ENCODE data around the gene BTN1A1. TPM values are rescaled to one million over a fixed set of nuclear protein-coding genes. Genes with fewer than 3 reads are reported as not detected.

Gene BTN1A1
- polyA plus RNA-seq, 1 donor (not counting 4 experiments of a cell fraction or from before 2014, with no cell fraction given) = not detected

DNA sequence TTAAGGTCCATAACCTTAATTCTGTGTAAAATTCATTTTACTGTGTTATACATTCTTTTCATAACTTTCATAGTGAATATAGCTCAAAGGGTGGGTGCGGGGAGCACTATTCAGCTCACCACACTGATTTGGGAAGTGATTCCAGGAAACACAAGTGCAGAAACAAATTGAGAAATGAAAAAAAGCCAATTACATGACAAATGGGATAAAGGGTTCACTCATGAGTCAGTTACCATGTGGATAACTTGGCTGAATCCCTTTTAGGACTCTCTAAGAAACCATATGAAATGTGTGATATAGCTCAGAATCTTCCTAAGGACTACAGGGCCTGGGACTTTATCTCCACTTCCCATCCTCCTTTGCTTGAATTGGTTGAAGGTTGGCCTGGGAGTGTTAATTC lies 45.5 kb upstream of the BTN1A1 start:
- Histone ChIP-seq H3K27ac (ENCODE audit: control insufficient read depth, insufficient read depth, low read length) (no peak overlapping the region), H4K20me1 (ENCODE audit: control insufficient read depth, extremely low read depth, insufficient read depth, low read length) (no peaks in the 10 kb centered on the region), H3K9ac (ENCODE audit: control insufficient read depth, extremely low read depth, insufficient read depth, low read length) (no peak overlapping the region), H3K36me3 (ENCODE audit: control insufficient read depth in 2 of 2, extremely low read depth in 1 of 2, insufficient read depth in 2 of 2, low read length in 2 of 2) (peaks cover 0 to 1% of the 10 kb centered on the region in 2 experiments), H3K9me1 (ENCODE audit: control insufficient read depth, extremely low read depth, insufficient read depth, low read length) (no peaks in the 10 kb centered on the region), H3K79me2 (ENCODE audit: control insufficient read depth, insufficient read depth, low read length) (peaks cover 17% of the 10 kb centered on the region), H3K4me3 (ENCODE audit: control insufficient read depth in 2 of 3, extremely low read depth in 1 of 3, insufficient read depth in 2 of 3, low read depth in 1 of 3, low read length in 3 of 3) (no peak overlapping the region), H3K4me2 (ENCODE audit: control insufficient read depth, extremely low read depth, insufficient read depth, low read depth, low read length) (no peak overlapping the region), H3K9me3 (ENCODE audit: control insufficient read depth, low read depth, low read length) (no peaks in the 10 kb centered on the region), H2AFZ (ENCODE audit: control insufficient read depth, low read length) (no peak overlapping the region), H3K4me1 (ENCODE audit: control insufficient read depth, extremely low read depth, insufficient read depth, low read length) (peaks cover 14% of the 10 kb centered on the region), H3K27me3 (ENCODE audit: control insufficient read depth, extremely low read depth, insufficient read depth, low read length) (no peaks in the 10 kb centered on the region)
- dilution Hi-C loops (cut with MboI; ENCODE audit: extremely low pct_ligation_motif_present, low sequenced_read_pairs) = no loop called here
- FAIRE-seq = no peak
- no peak for TF ChIP-seq EZH2 (IDR thresholded peaks at IDR 0.05; ENCODE audit: low read length)
- TF ChIP-seq, protein P1, sequence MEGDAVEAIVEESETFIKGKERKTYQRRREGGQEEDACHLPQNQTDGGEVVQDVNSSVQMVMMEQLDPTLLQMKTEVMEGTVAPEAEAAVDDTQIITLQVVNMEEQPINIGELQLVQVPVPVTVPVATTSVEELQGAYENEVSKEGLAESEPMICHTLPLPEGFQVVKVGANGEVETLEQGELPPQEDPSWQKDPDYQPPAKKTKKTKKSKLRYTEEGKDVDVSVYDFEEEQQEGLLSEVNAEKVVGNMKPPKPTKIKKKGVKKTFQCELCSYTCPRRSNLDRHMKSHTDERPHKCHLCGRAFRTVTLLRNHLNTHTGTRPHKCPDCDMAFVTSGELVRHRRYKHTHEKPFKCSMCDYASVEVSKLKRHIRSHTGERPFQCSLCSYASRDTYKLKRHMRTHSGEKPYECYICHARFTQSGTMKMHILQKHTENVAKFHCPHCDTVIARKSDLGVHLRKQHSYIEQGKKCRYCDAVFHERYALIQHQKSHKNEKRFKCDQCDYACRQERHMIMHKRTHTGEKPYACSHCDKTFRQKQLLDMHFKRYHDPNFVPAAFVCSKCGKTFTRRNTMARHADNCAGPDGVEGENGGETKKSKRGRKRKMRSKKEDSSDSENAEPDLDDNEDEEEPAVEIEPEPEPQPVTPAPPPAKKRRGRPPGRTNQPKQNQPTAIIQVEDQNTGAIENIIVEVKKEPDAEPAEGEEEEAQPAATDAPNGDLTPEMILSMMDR (optimal IDR thresholded peaks at IDR 0.05 in 1 of 3, IDR thresholded peaks at IDR 0.05 in 1 of 3, conservative IDR thresholded peaks at IDR 0.05 in 1 of 3; ENCODE audit: extremely low read depth in 1 of 3, insufficient read depth in 2 of 3, low read length in 3 of 3) = no peak
- no peak for DNase-seq (ENCODE audit: low read depth, low spot score)

DNA sequence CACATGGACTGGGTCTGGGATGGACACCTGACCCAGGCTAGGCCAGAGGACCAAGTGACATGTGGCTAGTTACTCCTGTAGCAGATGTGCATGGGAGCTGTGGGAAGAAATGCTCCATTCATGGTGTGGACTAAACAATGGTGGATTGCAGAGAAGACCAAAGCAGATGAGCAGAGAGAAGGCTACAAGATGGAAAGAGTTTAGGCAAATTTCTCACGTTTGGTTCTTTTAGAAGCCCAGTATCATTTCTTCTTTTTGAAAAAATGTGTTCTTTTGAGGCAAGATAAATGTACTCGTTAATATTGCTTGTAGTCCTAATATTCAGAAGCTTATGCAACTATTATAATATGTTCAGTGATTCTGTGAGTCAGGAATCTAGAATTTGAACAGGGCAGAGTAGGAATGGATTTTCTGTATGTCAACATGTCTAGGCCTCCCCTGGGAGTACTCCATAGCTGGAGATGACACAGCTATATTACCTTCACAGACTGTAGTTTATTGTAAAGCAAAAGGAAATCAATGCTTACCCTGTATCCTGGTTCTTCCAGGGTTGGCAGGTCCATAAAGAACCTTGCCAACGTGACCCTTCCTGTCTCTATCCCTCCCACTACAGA lies 44.6 kb upstream of the BTN1A1 start:
- Histone ChIP-seq H3K4me3 (ENCODE audit: control insufficient read depth in 2 of 3, extremely low read depth in 1 of 3, insufficient read depth in 2 of 3, low read depth in 1 of 3, low read length in 3 of 3) (no peak overlapping the region), H3K9ac (ENCODE audit: control insufficient read depth, extremely low read depth, insufficient read depth, low read length) (no peak overlapping the region), H4K20me1 (ENCODE audit: control insufficient read depth, extremely low read depth, insufficient read depth, low read length) (no peaks in the 10 kb centered on the region), H3K27me3 (ENCODE audit: control insufficient read depth, extremely low read depth, insufficient read depth, low read length) (no peaks in the 10 kb centered on the region), H3K9me3 (ENCODE audit: control insufficient read depth, low read depth, low read length) (no peaks in the 10 kb centered on the region), H3K36me3 (ENCODE audit: control insufficient read depth in 2 of 2, extremely low read depth in 1 of 2, insufficient read depth in 2 of 2, low read length in 2 of 2) (peaks cover 2 to 5% of the 10 kb centered on the region in 2 experiments), H3K27ac (ENCODE audit: control insufficient read depth, insufficient read depth, low read length) (no peak overlapping the region), H3K79me2 (ENCODE audit: control insufficient read depth, insufficient read depth, low read length) (peaks cover 25% of the 10 kb centered on the region), H3K4me2 (ENCODE audit: control insufficient read depth, extremely low read depth, insufficient read depth, low read depth, low read length) (no peak overlapping the region), H3K9me1 (ENCODE audit: control insufficient read depth, extremely low read depth, insufficient read depth, low read length) (no peaks in the 10 kb centered on the region), H3K4me1 (ENCODE audit: control insufficient read depth, extremely low read depth, insufficient read depth, low read length) (peaks cover 14% of the 10 kb centered on the region), H2AFZ (ENCODE audit: control insufficient read depth, low read length) (peak overlapping the region; percentile 50)
- dilution Hi-C loops (cut with MboI; ENCODE audit: extremely low pct_ligation_motif_present, low sequenced_read_pairs) = no loop called here
- TF ChIP-seq, protein P1 (optimal IDR thresholded peaks at IDR 0.05 in 1 of 3, IDR thresholded peaks at IDR 0.05 in 1 of 3, conservative IDR thresholded peaks at IDR 0.05 in 1 of 3; ENCODE audit: extremely low read depth in 1 of 3, insufficient read depth in 2 of 3, low read length in 3 of 3) = no peak
- TF ChIP-seq EZH2 (IDR thresholded peaks at IDR 0.05; ENCODE audit: low read length) = no peak
- FAIRE-seq = no peak
- no peak for DNase-seq (ENCODE audit: low read depth, low spot score)

All from keratinocyte (primary cell).